ENCODE measurements around the gene KCTD10.

KCTD10 gene

GRCh38 chr12:109448272-109448671 is 28.8 kb downstream of the KCTD10 start:
- in situ Hi-C loops (cut with HindIII; ENCODE audit: low sequenced_read_pairs), result no loop called here
- no peak for TF ChIP-seq CTCF (IDR thresholded peaks at IDR 0.05; ENCODE audit: low read depth, low read length)
- no peak overlapping the region for H3K4me3 ChIP-seq (ENCODE audit: low read depth, low read length)
- DNase-seq (ENCODE audit: low read depth, low spot score), result no peak

GRCh38 chr12:109447482-109447881 is 29.6 kb downstream of the KCTD10 start:
- in situ Hi-C loops (cut with HindIII; ENCODE audit: low sequenced_read_pairs), result no loop called here
- no peak for TF ChIP-seq CTCF (IDR thresholded peaks at IDR 0.05; ENCODE audit: low read depth, low read length)
- H3K4me3 ChIP-seq (ENCODE audit: low read depth, low read length), result no peak overlapping the region
- no peak for DNase-seq (ENCODE audit: low read depth, low spot score)

GRCh38 chr12:109446869-109447268 is 30.2 kb downstream of the KCTD10 start:
- in situ Hi-C loops (cut with HindIII; ENCODE audit: low sequenced_read_pairs), result no loop called here
- DNase-seq (ENCODE audit: low read depth, low spot score), result no peak
- no peak overlapping the region for H3K4me3 ChIP-seq (ENCODE audit: low read depth, low read length)
- TF ChIP-seq CTCF (IDR thresholded peaks at IDR 0.05; ENCODE audit: low read depth, low read length), result no peak

GRCh38 chr12:109445191-109445609 is 31.9 kb downstream of the KCTD10 start:
- DNase-seq (ENCODE audit: low read depth, low spot score), result peak; percentile 82
- H3K4me3 ChIP-seq (ENCODE audit: low read depth, low read length), result no peak overlapping the region
- in situ Hi-C loops (cut with HindIII; ENCODE audit: low sequenced_read_pairs), result no loop called here
- TF ChIP-seq CTCF (IDR thresholded peaks at IDR 0.05; ENCODE audit: low read depth, low read length), result no peak

GRCh38 chr12:109444259-109444658 is 32.8 kb downstream of the KCTD10 start:
- DNase-seq (ENCODE audit: low read depth, low spot score), result no peak
- TF ChIP-seq CTCF (IDR thresholded peaks at IDR 0.05; ENCODE audit: low read depth, low read length), result no peak
- no peak overlapping the region for H3K4me3 ChIP-seq (ENCODE audit: low read depth, low read length)
- in situ Hi-C loops (cut with HindIII; ENCODE audit: low sequenced_read_pairs), result no loop called here

- in situ Hi-C loops (cut with HindIII; ENCODE audit: low sequenced_read_pairs), result no loop called here
- DNase-seq (ENCODE audit: low read depth, low spot score), result no peak
- no peak for TF ChIP-seq CTCF (IDR thresholded peaks at IDR 0.05; ENCODE audit: low read depth, low read length)
- no peak overlapping the region for H3K4me3 ChIP-seq (ENCODE audit: low read depth, low read length)
These were observed 33.3 kb downstream of the KCTD10 start for GRCh38 chr12:109443794-109444193.
